Kidney (tissue), 14 donors: ENCODE data around the gene GRID1. TPM values are rescaled to one million over a fixed set of nuclear protein-coding genes. Genes with fewer than 3 reads are reported as not detected.

Source experiments
- DNase-seq, 5 donors: peaks; one replicate each; pipeline ENCODE4 v3.0.0-alpha.2; 2013 to 2020
- FAIRE-seq: peaks from 2 replicates; lab custom pipeline; 2012; peaks lifted over from hg19 to GRCh38; lab: Jason Lieb, UNC
- H3K27ac ChIP-seq, 2 donors: one replicate each; pipeline ENCODE4 v1.7.0; 2013; ENCODE audit warnings: low read depth in 2 of 2, low read length in 2 of 2, inconsistent platforms in 1 of 2
- H3K27me3 ChIP-seq: one replicate; pipeline ENCODE4 v1.7.1; 2013; ENCODE audit warnings: low read length, inconsistent platforms; ENCODE audit not compliant: control insufficient read depth, insufficient read depth
- H3K36me3 ChIP-seq, 3 donors: one replicate each; pipeline versions ENCODE4 v1.7.0 to v1.7.1; 2013; ENCODE audit warnings: low read length in 3 of 3, control low read depth in 1 of 3, inconsistent platforms in 1 of 3; ENCODE audit not compliant: insufficient read depth in 3 of 3, control insufficient read depth in 2 of 3
- H3K4me1 ChIP-seq, 3 donors: one replicate each; pipeline versions ENCODE4 v1.7.0 to v1.7.1; 2013; ENCODE audit warnings: low read length in 3 of 3, inconsistent platforms in 1 of 3, low read depth in 1 of 3; ENCODE audit not compliant: control insufficient read depth in 2 of 3, insufficient read depth in 2 of 3
- H3K4me3 ChIP-seq, 3 donors: one replicate each; pipeline versions ENCODE4 v1.7.0 to v1.8.1; 2013; ENCODE audit warnings: low read length in 3 of 3, control low read depth in 1 of 3, inconsistent platforms in 1 of 3
- H3K9ac ChIP-seq, 3 donors: one replicate each; pipeline versions ENCODE4 v1.7.0 to v1.7.1; 2013; ENCODE audit warnings: low read length in 3 of 3, control low read depth in 1 of 3, inconsistent platforms in 1 of 3
- H3K9me3 ChIP-seq, 3 donors: one replicate each; pipeline versions ENCODE4 v1.7.0 to v1.7.1; 2013; ENCODE audit warnings: low read length in 3 of 3, control low read depth in 1 of 3, inconsistent platforms in 1 of 3; ENCODE audit not compliant: control insufficient read depth in 2 of 3, insufficient read depth in 1 of 3
- intact Hi-C: fragments of 100-400 bp; cut with DNase I; formaldehyde crosslinking; loops from one replicate; pipeline ENCODE4 v1.11.1; 2022
- polyA plus RNA-seq: library from polyadenylated mRNA; stranded (reverse); fragments of 350-450 nt; fragmentation: Illumina TruSeq; extraction: RNeasy Lipid Tissue Mini Kit (QIAGEN cat#74804); gene quantifications from one replicate; pipeline ENCODE4 v1.2.3, GENCODE V29; 2014; ENCODE audit warnings: low read depth, low replicate concordance; ENCODE audit not compliant: insufficient read depth
- total RNA-seq: library from RNA; stranded (reverse); fragmentation: NEBNext Ultra II Directional; extraction: Animal tissue kit (Norgen Biotek cat#: 25700); gene quantifications from one replicate; pipeline ENCODE4 v1.2.1, GENCODE V29; 2021
- TF ChIP-seq, protein P1 (sequence below): IDR thresholded peaks from 3 replicates; pipeline ENCODE4 v1.5.1; 2012; ENCODE audit warnings: mild to moderate bottlenecking, moderate library complexity, borderline replicate concordance; ENCODE audit not compliant: insufficient read depth; ENCODE audit errors: extremely low read depth
- donor health status: control.
- donor health status: control.
- donor health status: control.
- donor health status: control.
- donor health status: control.
- donor health status: DM: yes; HTN: yes; CAD: no.
- donor health status: Normal renal cell carcinoma (clear cell type).

Gene GRID1
- total and polyA plus RNA-seq, 2 donors from 2014 or later: 0.37 to 1.4 TPM

DNA sequence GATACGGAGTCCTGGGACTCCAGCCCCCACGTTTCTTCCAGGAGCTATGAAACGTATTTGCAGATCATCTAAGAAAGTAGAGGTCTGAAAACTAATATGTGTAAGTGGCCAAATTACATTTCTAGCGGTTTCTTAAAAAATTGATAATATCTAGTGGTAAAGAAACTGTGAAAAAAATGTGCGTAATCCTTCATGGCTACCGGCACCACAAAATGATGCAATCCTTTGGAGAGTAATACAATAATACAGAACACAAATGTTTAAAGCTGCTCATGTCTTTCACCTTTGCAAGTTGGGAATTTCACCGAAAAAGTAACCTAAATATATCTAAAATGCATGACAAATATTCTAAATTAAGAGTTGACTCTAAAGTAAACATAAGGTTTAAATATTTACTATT is 742.1 kb downstream of the GRID1 start:
- no peaks in the 10 kb centered on the region for H3K27me3 ChIP-seq
- TF ChIP-seq, protein P1, sequence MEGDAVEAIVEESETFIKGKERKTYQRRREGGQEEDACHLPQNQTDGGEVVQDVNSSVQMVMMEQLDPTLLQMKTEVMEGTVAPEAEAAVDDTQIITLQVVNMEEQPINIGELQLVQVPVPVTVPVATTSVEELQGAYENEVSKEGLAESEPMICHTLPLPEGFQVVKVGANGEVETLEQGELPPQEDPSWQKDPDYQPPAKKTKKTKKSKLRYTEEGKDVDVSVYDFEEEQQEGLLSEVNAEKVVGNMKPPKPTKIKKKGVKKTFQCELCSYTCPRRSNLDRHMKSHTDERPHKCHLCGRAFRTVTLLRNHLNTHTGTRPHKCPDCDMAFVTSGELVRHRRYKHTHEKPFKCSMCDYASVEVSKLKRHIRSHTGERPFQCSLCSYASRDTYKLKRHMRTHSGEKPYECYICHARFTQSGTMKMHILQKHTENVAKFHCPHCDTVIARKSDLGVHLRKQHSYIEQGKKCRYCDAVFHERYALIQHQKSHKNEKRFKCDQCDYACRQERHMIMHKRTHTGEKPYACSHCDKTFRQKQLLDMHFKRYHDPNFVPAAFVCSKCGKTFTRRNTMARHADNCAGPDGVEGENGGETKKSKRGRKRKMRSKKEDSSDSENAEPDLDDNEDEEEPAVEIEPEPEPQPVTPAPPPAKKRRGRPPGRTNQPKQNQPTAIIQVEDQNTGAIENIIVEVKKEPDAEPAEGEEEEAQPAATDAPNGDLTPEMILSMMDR: no peak
- no peaks in the 10 kb centered on the region for H3K4me1 ChIP-seq
- H3K4me3 ChIP-seq: no peak overlapping the region
- intact Hi-C loops: no loop called here
- H3K9ac ChIP-seq: no peak overlapping the region
- DNase-seq (no peak), FAIRE-seq (no peak)
- H3K36me3 ChIP-seq: no peaks in the 10 kb centered on the region
- H3K27ac ChIP-seq: no peak overlapping the region
- H3K9me3 ChIP-seq: no peaks in the 10 kb centered on the region

DNA sequence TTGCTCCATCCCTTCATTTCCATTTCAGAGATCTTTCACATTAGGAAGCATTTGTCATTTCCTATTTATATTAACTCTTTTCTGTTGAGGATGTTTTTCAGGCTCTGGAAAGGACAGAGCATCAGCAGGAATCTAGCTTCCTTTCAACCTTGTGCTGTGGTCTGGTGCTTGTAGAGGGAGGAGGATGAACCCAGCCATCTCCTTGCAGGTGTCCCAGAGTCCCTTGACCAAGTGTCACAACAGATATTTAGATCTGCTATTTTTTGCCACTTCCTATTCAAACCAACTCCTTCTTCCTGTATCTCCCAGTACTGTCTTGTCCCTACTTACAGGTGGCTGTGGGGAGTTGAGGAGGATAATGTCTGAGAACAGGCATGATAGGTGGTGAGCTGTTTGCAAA is 742.8 kb downstream of the GRID1 start:
- Histone ChIP-seq H3K27me3 (no peaks in the 10 kb centered on the region), H3K27ac (no peak overlapping the region), H3K36me3 (no peaks in the 10 kb centered on the region), H3K9ac (no peak overlapping the region), H3K9me3 (no peaks in the 10 kb centered on the region), H3K4me1 (no peaks in the 10 kb centered on the region), H3K4me3 (no peak overlapping the region)
- no peak for FAIRE-seq
- TF ChIP-seq, protein P1: no peak
- intact Hi-C loops: no loop called here
- DNase-seq: no peak

DNA sequence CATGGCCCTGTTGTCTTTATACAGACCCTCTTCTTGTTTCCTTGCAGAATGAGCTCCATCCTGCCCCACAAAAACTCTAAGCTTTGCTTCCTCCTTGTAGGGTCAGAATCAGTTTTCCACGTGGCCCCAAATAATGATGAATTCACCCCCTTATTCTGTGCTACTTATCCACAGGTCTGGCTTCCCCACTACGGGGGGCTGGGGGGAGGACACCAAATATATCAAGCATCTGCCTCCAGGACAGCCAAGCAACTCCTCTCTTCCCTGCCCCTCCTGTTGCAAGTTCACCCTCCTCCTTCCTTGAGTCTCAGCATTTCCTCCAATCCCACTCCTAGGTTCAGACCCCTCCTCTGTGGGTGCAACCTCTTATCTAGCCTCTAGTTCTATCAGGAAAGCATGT is 743.3 kb downstream of the GRID1 start:
- no peak overlapping the region for H3K27ac ChIP-seq
- DNase-seq (no peak), FAIRE-seq (no peak)
- no peaks in the 10 kb centered on the region for H3K27me3 ChIP-seq
- intact Hi-C loops: no loop called here
- TF ChIP-seq, protein P1: no peak
- H3K9me3 ChIP-seq: no peaks in the 10 kb centered on the region
- no peak overlapping the region for H3K4me3 ChIP-seq
- no peaks in the 10 kb centered on the region for H3K36me3 ChIP-seq
- H3K9ac ChIP-seq: no peak overlapping the region
- no peaks in the 10 kb centered on the region for H3K4me1 ChIP-seq

DNA sequence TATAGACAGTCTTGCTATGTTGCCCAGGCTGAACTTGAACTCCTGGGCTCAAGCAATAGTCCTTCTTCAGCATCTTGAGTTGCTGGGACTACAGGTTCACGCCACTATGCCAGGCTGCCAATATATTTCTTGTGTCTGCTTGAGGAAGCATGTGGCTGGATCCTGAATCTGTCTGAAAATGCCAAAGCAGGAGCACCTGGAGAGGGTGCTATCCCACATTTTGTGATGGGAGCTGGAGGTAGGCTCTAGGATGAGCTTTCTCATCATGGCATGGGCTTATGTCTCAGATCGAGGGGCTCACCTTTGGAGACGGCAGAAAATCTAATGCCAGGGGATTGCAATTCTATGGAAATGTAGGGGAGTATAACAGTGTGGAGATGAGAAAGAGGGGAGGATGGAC is 744.2 kb downstream of the GRID1 start:
- Histone ChIP-seq H3K9ac (no peak overlapping the region), H3K9me3 (no peaks in the 10 kb centered on the region), H3K27ac (no peak overlapping the region), H3K4me3 (no peak overlapping the region), H3K36me3 (no peaks in the 10 kb centered on the region), H3K4me1 (no peaks in the 10 kb centered on the region), H3K27me3 (no peaks in the 10 kb centered on the region)
- intact Hi-C loops: no loop called here
- TF ChIP-seq, protein P1: no peak
- DNase-seq (no peak), FAIRE-seq (no peak)
